Liver (tissue), 3 donors: ENCODE measurements around the gene TXNRD2.

Experiments used
- CTCF ChIP-seq: fragments of 150-350 bp; IDR thresholded peaks from 2 replicates; pipeline ENCODE4 v1.5.1; 2017; ENCODE audit warnings: improper control_type of control experiment, low read depth, low read length; ENCODE audit not compliant: missing input control
- EGR1 ChIP-seq, 2 donors: IDR thresholded peaks; 2 replicates each; pipeline ENCODE4 v1.6.1; 2016 to 2018; ENCODE audit warnings: antibody characterized with exemption in 2 of 2, low read depth in 2 of 2
- FOXA2 ChIP-seq: IDR thresholded peaks from 2 replicates; pipeline ENCODE4 v1.6.1; 2016; ENCODE audit warnings: antibody characterized with exemption
- GABPA ChIP-seq, 2 donors: IDR thresholded peaks in 1 of 2; conservative IDR thresholded peaks in 1 of 2; 2 replicates each; pipeline ENCODE4 v1.6.1; 2016; ENCODE audit warnings: antibody characterized with exemption in 2 of 2, mild to moderate bottlenecking in 1 of 2, moderate library complexity in 1 of 2
- JUND ChIP-seq, 2 donors: IDR thresholded peaks; 2 replicates each; pipeline ENCODE4 v1.6.1; 2016; ENCODE audit warnings: antibody characterized with exemption in 2 of 2
- NR2F2 ChIP-seq: IDR thresholded peaks from 2 replicates; pipeline ENCODE4 v1.6.1; 2016; ENCODE audit warnings: antibody characterized with exemption
- TAF1 ChIP-seq: conservative IDR thresholded peaks from 2 replicates; pipeline ENCODE4 v1.6.1; 2016; ENCODE audit warnings: antibody characterized with exemption, mild to moderate bottlenecking
- TF ChIP-seq, protein P1 (sequence below): IDR thresholded peaks from 2 replicates; pipeline ENCODE4 v1.6.1; 2016; ENCODE audit warnings: antibody characterized with exemption
- TF ChIP-seq, protein P2 (sequence below): IDR thresholded peaks from 2 replicates; pipeline ENCODE4 v1.6.1; 2016; ENCODE audit warnings: antibody characterized with exemption
- donor health status: healthy.
- donor health status: healthy.

- TF ChIP-seq TAF1, result no peak
- no peak for TF ChIP-seq GABPA (IDR thresholded peaks at IDR 0.05 in 1 of 2, conservative IDR thresholded peaks at IDR 0.05 in 1 of 2)
- TF ChIP-seq CTCF, result no peak
- TF ChIP-seq, protein P1, sequence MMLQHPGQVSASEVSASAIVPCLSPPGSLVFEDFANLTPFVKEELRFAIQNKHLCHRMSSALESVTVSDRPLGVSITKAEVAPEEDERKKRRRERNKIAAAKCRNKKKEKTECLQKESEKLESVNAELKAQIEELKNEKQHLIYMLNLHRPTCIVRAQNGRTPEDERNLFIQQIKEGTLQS, result no peak
- TF ChIP-seq EGR1 (IDR thresholded peaks at IDR 0.05; ENCODE audit: low read depth in 2 of 2), result no peak
- TF ChIP-seq NR2F2, result no peak
- TF ChIP-seq, protein P2, sequence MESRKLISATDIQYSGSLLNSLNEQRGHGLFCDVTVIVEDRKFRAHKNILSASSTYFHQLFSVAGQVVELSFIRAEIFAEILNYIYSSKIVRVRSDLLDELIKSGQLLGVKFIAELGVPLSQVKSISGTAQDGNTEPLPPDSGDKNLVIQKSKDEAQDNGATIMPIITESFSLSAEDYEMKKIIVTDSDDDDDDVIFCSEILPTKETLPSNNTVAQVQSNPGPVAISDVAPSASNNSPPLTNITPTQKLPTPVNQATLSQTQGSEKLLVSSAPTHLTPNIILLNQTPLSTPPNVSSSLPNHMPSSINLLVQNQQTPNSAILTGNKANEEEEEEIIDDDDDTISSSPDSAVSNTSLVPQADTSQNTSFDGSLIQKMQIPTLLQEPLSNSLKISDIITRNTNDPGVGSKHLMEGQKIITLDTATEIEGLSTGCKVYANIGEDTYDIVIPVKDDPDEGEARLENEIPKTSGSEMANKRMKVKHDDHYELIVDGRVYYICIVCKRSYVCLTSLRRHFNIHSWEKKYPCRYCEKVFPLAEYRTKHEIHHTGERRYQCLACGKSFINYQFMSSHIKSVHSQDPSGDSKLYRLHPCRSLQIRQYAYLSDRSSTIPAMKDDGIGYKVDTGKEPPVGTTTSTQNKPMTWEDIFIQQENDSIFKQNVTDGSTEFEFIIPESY, result no peak
- no peak for TF ChIP-seq FOXA2
- TF ChIP-seq JUND (IDR thresholded peaks at IDR 0.05), result no peak
These were observed 40.7 kb downstream of the TXNRD2 start for GRCh38 chr22:19900707-19901436.
